Caco-2 (cell line): ENCODE measurements around the gene TTC28. TPM values are rescaled to one million over a fixed set of nuclear protein-coding genes. Genes with fewer than 3 reads are reported as not detected.

Experiments used
- BruUV-seq: library from RNA; stranded (reverse); fragments of 400-500 nt; replicated peaks from 2 replicates; lab custom pipeline; 2021; lab: Mats Ljungman, UMichigan
- CTCF ChIA-PET: fragments of 300-600 bp; sonication (Branson Sonifier 250); formaldehyde crosslinking; loops from one replicate; lab custom pipeline; 2022; ENCODE audit warnings: antibody characterized with exemption; lab: Charles Lee
- POLR2A ChIA-PET: fragments of 300-600 bp; sonication (Branson Sonifier 250); formaldehyde crosslinking; loops from one replicate; lab custom pipeline; 2022; ENCODE audit warnings: antibody characterized with exemption; lab: Charles Lee
- DNase-seq, 2 experiments: peaks; one replicate each; pipeline versions ENCODE4 v3.0.0 to v3.0.0-alpha.2; 2020 to 2022
- H3K27me3 ChIP-seq: replicated peaks from 2 replicates; pipeline ENCODE4 v1.6.0; 2011; ENCODE audit warnings: low read length; ENCODE audit not compliant: control insufficient read depth, insufficient read depth
- H3K36me3 ChIP-seq: 2 replicates; pipeline ENCODE4 v1.5.1; 2011; ENCODE audit warnings: low read length; ENCODE audit not compliant: control insufficient read depth, insufficient read depth
- H3K4me1 ChIP-seq: fragments of 250-450 bp; sonication (Bioruptor Pico); 2 replicates; pipeline ENCODE4 v1.5.1; 2020; ENCODE audit warnings: mild to moderate bottlenecking
- H3K4me3 ChIP-seq: 2 replicates; pipeline ENCODE4 v1.5.1; 2011; ENCODE audit warnings: low read depth, mild to moderate bottlenecking, control low read depth, low read length
- H3K9me3 ChIP-seq: fragments of 250-450 bp; sonication (Bioruptor Pico); 2 replicates; pipeline ENCODE4 v1.5.1; 2020; ENCODE audit warnings: mild to moderate bottlenecking, moderate library complexity
- H3K27ac Mint-ChIP-seq: one replicate; pipeline ENCODE4 v1.8.0; 2022; ENCODE audit warnings: mixed read lengths; ENCODE audit not compliant: unreplicated experiment
- H3K27me3 Mint-ChIP-seq: one replicate; pipeline ENCODE4 v1.8.0; 2022; ENCODE audit warnings: mixed read lengths; ENCODE audit not compliant: insufficient read depth, unreplicated experiment
- H3K36me3 Mint-ChIP-seq: one replicate; pipeline ENCODE4 v1.8.0; 2022; ENCODE audit warnings: mild to moderate bottlenecking, mixed read lengths; ENCODE audit not compliant: insufficient read depth, unreplicated experiment
- H3K4me1 Mint-ChIP-seq: one replicate; pipeline ENCODE4 v1.8.0; 2022; ENCODE audit warnings: low read depth, mixed read lengths; ENCODE audit not compliant: unreplicated experiment
- H3K4me3 Mint-ChIP-seq: one replicate; pipeline ENCODE4 v1.8.0; 2022; ENCODE audit warnings: mild to moderate bottlenecking, moderate library complexity, mixed read lengths; ENCODE audit not compliant: unreplicated experiment
- H3K9me3 Mint-ChIP-seq: one replicate; pipeline ENCODE4 v1.8.0; 2022; ENCODE audit warnings: mixed read lengths; ENCODE audit not compliant: unreplicated experiment
- CTCF ChIP-seq, 2 experiments: fragments of 200-600 bp in 1 of 2; IDR thresholded peaks; 1 replicate in 1 of 2; 2 replicates in 1 of 2; pipeline versions ENCODE4 v1.5.1 to v1.8.0; 2011 to 2022; ENCODE audit warnings: antibody characterized with exemption in 1 of 2, control low read depth in 1 of 2, inconsistent platforms in 1 of 2, low read depth in 1 of 2, low read length in 1 of 2, mild to moderate bottlenecking in 1 of 2, moderate library complexity in 1 of 2; ENCODE audit not compliant: insufficient read depth in 1 of 2, severe bottlenecking in 1 of 2, unreplicated experiment in 1 of 2
- intact Hi-C: fragments of 100-400 bp; cut with micrococcal nuclease; formaldehyde crosslinking; loops from one replicate; pipeline ENCODE4 v1.10.0; 2022; ENCODE audit not compliant: unreplicated experiment
- total RNA-seq: library from RNA; stranded (reverse); gene quantifications from 2 replicates; pipeline ENCODE4 v1.2.3, GENCODE V29; 2022

TTC28 gene
- total RNA-seq, 1 experiment from 2014 or later, result 12.0 TPM

- Histone ChIP-seq H3K9me3 (no peaks in the 10 kb centered on the region), H3K36me3 (no peaks in the 10 kb centered on the region), H3K27me3 (no peaks in the 10 kb centered on the region), H3K4me3 (no peak overlapping the region), H3K4me1 (no peaks in the 10 kb centered on the region)
- ChIA-PET CTCF (no interaction called here), POLR2A (no interaction called here)
- Mint-ChIP-seq H3K27ac (no peak overlapping the region), H3K36me3 (no peaks in the 10 kb centered on the region), H3K27me3 (no peaks in the 10 kb centered on the region), H3K4me3 (no peak overlapping the region), H3K9me3 (no peaks in the 10 kb centered on the region), H3K4me1 (no peaks in the 10 kb centered on the region)
- DNase-seq, result no peak
- no TSS peak for BruUV-seq
- no peak for TF ChIP-seq CTCF (IDR thresholded peaks at IDR 0.05; ENCODE audit: insufficient read depth in 1 of 2, low read depth in 1 of 2, low read length in 1 of 2, severe bottlenecking in 1 of 2, unreplicated experiment in 1 of 2)
- intact Hi-C loops, result no loop called here
Observed at GRCh38 chr22:28105988-28106387, 573.7 kb downstream of the TTC28 start.

- H3K36me3 ChIP-seq, result no peaks in the 10 kb centered on the region
- H3K27me3 Mint-ChIP-seq, result no peaks in the 10 kb centered on the region
- H3K4me1 ChIP-seq, result no peaks in the 10 kb centered on the region
- no peaks in the 10 kb centered on the region for H3K36me3 Mint-ChIP-seq
- POLR2A ChIA-PET, result no interaction called here
- H3K9me3 ChIP-seq, result no peaks in the 10 kb centered on the region
- intact Hi-C loops, result no loop called here
- CTCF ChIA-PET, result no interaction called here
- H3K27ac Mint-ChIP-seq, result no peak overlapping the region
- no peak for DNase-seq
- H3K4me1 Mint-ChIP-seq, result no peaks in the 10 kb centered on the region
- BruUV-seq, result no TSS peak
- no peaks in the 10 kb centered on the region for H3K27me3 ChIP-seq
- H3K4me3 ChIP-seq, result no peak overlapping the region
- H3K4me3 Mint-ChIP-seq, result no peak overlapping the region
- no peaks in the 10 kb centered on the region for H3K9me3 Mint-ChIP-seq
- TF ChIP-seq CTCF (IDR thresholded peaks at IDR 0.05; ENCODE audit: insufficient read depth in 1 of 2, low read depth in 1 of 2, low read length in 1 of 2, severe bottlenecking in 1 of 2, unreplicated experiment in 1 of 2), result no peak
Observed at GRCh38 chr22:28105413-28105812, 574.2 kb downstream of the TTC28 start.

GRCh38 chr22:28103596-28103995 is 576.0 kb downstream of the TTC28 start:
- no peak for TF ChIP-seq CTCF (IDR thresholded peaks at IDR 0.05; ENCODE audit: insufficient read depth in 1 of 2, low read depth in 1 of 2, low read length in 1 of 2, severe bottlenecking in 1 of 2, unreplicated experiment in 1 of 2)
- ChIA-PET CTCF (no interaction called here), POLR2A (no interaction called here)
- no peaks in the 10 kb centered on the region for H3K36me3 Mint-ChIP-seq
- intact Hi-C loops, result no loop called here
- no peaks in the 10 kb centered on the region for H3K9me3 Mint-ChIP-seq
- no peaks in the 10 kb centered on the region for H3K27me3 Mint-ChIP-seq
- Histone ChIP-seq H3K9me3 (no peaks in the 10 kb centered on the region), H3K27me3 (no peaks in the 10 kb centered on the region), H3K4me3 (no peak overlapping the region), H3K36me3 (no peaks in the 10 kb centered on the region), H3K4me1 (no peaks in the 10 kb centered on the region)
- no peak for DNase-seq
- no peak overlapping the region for H3K4me3 Mint-ChIP-seq
- H3K27ac Mint-ChIP-seq, result no peak overlapping the region
- no TSS peak for BruUV-seq
- no peaks in the 10 kb centered on the region for H3K4me1 Mint-ChIP-seq
